HG02840 (cell line): ENCODE measurements around the gene MSH3.
"Not testable (repeated sequence)": the region's sequence is repeated elsewhere in the genome, so short reads cannot be mapped to it uniquely, and the experiment has no call there.

Experiments
- ATAC-seq: cut with Tn5 transposase; IDR thresholded peaks from one replicate; pipeline ENCODE4 v1.9.1; 2021; ENCODE audit warnings: mild to moderate bottlenecking, moderate library complexity, moderate number of reproducible peaks; ENCODE audit not compliant: unreplicated experiment, low FRiP score

MSH3 gene

GRCh38 chr5:80884086-80884813, 229.8 kb downstream of the MSH3 start:
- no peak for ATAC-seq

DNA sequence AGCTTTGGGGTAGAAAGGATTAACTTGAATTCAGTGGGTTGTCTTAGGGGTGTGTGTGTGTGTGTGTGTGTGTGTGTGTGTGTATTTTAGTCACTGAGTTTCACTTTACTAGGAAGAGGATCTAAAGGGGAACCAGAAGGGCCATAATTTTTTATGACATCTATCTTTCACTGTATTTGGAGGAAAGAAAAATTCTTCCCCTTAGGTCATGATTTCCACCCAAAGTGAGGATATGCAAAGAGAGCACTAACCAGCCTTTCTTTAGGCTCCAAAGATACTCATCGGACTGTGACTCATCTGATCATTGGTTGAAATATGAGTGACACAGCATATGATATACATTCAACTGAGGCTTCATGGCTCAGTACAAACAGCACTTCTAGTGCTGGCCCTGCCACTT, 230.5 kb downstream of the MSH3 start:
- no peak for ATAC-seq

DNA sequence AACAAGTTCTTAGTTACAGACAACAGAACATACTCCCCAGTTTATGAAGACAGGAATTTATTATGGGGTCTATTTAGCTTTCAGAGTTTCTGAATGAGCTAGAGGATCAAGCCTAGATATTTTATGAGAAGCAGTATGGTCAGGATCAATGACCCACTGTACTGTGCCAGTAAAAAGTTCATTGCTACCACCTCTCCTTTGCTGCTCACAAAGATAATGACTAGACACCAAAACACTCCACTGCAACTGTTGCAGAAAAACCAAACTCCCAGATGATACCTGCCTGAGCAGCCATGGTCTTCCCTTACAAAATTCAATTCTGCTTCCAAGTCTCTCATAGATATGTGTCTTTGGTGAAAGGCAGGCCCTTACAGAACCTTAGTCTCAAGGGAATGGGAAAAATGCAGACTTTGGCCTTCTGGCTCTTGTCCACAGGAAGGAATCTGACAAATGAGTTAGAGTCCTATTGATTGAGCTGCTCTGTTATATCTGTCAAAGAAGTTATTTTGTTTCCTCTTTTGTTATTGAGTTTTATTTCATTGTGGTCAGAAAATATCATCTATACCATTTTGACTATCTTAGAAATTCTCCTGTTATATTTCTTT, 231.0 kb downstream of the MSH3 start:
- ATAC-seq, result no peak

- ATAC-seq, result no peak
Measured at GRCh38 chr5:80894083-80894482, 239.6 kb downstream of the MSH3 start.

DNA sequence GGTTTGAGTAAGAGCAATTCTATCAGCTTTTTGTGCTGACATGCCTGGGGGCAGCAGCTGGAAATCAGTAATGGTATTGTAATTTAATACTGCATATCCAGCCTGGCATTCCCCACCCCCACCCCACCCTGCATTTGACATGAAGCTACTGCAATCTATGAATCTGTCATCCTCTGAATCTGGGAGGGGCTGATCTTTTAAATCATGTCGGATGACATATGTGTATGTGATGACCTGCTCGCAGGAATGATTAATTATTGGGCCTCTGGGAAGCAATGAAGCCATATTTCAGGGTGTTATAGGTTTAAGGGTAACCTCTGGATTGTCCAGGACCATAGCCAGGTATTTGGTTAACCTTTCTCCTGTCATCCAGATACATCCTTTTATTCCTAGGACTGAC, 241.1 kb downstream of the MSH3 start:
- ATAC-seq, result no peak

- ATAC-seq, result not testable (repeated sequence)
Measured at GRCh38 chr5:80902624-80903023, 248.2 kb downstream of the MSH3 start.

- ATAC-seq, result no peak
Measured at GRCh38 chr5:80904533-80905187, 250.2 kb downstream of the MSH3 start.

DNA sequence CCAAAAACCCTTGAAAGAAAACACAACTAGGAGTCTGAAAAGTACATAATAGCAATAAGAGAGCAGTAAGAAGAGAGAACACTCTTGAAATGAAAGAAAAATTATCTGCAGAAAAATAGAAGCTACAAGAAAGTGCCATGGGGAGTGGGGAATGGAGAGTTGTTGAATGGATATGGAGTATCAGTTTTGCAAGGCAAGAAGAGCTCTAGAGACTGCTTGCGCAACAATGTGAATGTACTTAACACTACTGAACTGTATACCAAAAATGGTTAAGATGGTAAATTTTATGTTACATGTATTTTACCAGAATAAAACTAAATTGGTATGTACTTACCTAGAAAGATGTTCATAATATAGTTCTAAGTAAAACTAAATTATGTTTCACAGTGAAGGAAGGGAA, 251.0 kb downstream of the MSH3 start:
- ATAC-seq, result no peak

DNA sequence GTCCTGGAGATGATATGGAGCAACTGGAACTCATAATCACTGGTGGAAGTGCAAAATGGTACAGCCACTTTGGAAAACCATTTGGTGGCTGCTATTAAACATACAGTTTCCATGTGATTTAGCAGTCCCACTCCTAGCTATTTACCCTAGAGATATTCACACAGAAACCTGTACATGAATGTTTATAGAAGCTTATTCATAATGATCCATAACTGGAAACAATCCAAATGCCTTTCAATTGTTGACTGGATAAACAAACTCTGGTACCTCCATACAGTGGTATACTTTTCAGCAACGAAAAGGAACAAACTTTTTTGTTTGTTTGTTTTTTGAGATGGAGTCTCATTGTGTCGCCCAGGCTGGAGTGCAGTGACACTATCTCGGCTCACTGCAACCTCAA, 258.0 kb downstream of the MSH3 start:
- no peak for ATAC-seq

GRCh38 chr5:80915716-80916115, 261.3 kb downstream of the MSH3 start:
- ATAC-seq, result no peak

GRCh38 chr5:80916676-80917075, 262.2 kb downstream of the MSH3 start:
- no peak for ATAC-seq

DNA sequence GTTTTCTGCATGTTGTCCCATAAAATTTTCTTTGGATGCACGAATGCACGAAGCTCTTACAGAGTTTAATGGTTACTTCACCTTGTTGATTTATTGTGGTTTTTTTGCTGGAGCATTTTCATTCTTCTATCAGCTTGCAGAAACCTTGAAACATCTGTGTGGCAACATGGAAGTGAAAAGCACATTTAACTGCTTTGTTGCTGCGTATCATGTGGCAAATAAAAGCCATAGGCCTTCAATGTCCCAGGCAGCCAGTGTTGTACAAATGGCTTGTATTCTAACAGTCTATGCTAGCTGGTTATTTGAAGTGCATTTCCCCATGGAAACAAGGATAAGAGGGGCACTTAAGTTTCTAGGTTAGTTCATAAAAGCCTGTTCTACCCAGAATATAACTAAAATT, 263.2 kb downstream of the MSH3 start:
- no peak for ATAC-seq

DNA sequence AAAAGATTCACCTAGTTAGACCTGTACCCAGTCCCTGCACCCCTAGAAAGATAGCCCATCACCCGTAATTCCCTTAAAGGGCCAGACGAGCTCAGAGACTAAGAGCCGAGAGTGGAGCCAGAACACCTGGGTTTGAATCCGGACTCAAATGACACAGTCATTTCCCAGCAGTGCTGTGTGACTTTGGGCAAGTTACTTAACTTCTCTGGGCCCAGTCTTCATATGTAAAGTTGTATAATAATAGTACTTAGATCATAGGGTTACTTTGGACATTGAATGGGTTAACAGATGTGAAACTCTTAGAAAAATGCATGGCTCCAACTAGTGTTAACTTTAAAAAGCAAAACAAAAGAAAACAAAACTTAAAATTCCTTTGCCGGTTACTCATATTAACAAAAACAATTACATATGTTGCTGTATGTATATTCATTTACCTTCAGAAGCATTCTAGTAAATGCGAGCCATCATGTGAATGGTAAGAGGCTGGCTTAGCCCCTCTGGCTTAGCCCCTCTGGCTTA, 265.3 kb downstream of the MSH3 start:
- no peak for ATAC-seq

- ATAC-seq, result no peak
Measured at GRCh38 chr5:80920333-80920732, 265.9 kb downstream of the MSH3 start.

DNA sequence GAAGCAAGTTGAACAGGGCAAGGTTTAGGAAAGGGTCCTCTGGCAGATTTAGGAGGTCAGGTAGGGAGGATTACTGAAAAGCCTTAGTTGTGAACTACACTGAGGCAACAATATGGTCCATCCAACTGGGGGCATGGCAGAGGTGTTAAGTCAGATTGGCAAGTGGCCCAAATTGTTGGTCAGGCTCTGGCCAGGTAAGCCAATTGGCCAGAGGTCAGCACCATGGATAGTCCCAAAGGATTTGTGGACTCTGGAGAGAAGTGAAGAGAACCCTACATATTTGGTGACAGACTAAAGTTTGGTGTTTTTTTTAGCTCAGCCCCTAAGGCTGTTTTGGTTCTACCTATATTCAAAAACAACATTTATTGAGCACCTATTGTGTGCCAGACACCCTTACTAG, 266.6 kb downstream of the MSH3 start:
- ATAC-seq, result no peak

DNA sequence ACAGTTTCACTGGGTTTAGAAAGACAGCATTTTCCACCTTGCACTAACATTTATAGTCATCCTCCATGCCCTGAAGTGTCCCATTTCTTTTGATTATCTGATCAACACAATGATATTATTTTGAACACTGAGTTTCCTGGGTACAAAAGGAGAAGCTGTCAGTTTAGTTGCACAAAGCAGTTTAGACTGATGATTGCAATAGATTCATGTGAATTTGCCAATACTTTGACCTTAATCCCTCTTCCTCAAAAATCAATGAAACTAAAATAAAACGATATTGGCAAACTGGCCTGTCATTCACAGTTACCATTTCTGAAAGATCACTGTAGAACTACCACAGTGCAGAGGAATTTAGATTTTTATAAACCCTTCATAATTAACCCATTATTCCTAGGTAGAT, 271.5 kb downstream of the MSH3 start:
- ATAC-seq, result no peak
